ENCODE data around the gene NR4A1. TPM values are rescaled to one million over a fixed set of nuclear protein-coding genes. Genes with fewer than 3 reads are reported as not detected.

Gene NR4A1
- total RNA-seq, 1 donor from 2014 or later, result 58.9 TPM

DNA sequence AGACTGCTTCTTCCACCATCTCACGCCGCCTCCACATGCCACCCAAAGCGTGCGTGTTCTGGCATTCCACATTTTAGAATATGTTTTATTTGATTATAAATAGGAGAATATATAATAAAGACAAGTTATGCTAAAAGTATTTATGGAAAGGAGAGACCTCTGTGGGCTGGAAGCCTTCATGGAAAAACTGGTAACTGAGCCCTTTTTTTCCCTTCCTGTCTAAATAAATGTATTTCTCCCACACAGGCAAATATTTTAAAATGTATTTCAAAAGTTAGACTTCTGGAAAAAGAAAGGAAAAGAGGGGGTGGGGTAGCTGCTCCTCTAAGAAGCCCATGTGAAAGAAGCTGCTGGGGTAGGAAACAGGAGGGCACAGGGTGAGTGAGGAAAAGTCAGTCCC lies 16.1 kb upstream of the NR4A1 start:
- DNase-seq, result no peak
- intact Hi-C loops (cut with micrococcal nuclease), result no loop called here
- ATAC-seq, result no peak

DNA sequence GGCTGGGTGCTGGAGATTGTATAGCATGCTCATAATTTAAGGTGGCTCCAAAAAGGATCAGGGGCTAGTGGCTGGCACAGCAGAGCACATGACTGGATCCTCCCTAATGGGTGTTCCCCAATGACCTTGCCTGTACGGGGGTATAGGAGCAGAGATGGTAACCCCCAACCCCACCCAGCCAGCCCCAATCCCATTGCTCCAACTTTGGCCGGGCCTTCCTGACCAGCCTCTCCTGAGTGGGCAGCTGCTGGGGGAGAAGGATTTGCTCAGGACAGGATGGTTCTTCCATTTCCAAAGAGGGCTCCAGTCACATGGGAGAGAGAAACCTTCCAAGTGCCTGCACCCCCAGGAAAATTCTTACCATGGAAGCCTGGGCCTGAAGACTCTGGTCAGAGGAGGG lies 15.3 kb upstream of the NR4A1 start:
- intact Hi-C loops (cut with micrococcal nuclease), result no loop called here
- DNase-seq (no peak), ATAC-seq (no peak)

DNA sequence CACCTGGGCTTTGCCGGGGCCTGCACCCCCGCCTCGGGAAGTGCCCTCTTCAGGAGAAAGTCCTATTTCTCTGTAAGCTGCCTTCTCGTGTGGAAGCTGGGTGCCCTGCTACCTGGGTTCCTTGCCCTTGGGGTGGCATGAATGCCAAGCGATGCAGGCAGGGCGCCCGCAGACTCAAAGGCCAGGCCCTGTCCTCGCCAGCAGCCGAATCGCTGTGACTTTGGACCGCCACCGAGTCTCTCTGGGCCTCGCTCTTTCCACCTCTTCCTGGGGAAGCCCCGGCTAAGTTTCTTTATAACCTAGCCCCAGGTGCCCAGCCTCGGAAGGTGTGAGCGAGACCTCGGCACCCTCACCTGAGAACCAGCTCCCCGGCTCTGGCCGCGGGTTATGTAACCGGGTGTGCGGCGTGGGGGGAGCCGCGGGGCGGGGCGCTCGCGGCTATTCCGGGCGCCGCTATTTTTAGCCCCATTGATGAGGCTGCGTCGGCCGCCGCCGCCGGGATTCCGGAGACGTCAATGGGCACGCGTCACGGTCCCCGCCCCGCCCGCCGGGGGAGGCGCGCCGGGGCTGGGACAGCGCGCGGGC lies 14.6 kb upstream of the NR4A1 start:
- peak; percentile 58 for ATAC-seq
- peak; percentile 95 for DNase-seq
- intact Hi-C loops (cut with micrococcal nuclease), result no loop called here

DNA sequence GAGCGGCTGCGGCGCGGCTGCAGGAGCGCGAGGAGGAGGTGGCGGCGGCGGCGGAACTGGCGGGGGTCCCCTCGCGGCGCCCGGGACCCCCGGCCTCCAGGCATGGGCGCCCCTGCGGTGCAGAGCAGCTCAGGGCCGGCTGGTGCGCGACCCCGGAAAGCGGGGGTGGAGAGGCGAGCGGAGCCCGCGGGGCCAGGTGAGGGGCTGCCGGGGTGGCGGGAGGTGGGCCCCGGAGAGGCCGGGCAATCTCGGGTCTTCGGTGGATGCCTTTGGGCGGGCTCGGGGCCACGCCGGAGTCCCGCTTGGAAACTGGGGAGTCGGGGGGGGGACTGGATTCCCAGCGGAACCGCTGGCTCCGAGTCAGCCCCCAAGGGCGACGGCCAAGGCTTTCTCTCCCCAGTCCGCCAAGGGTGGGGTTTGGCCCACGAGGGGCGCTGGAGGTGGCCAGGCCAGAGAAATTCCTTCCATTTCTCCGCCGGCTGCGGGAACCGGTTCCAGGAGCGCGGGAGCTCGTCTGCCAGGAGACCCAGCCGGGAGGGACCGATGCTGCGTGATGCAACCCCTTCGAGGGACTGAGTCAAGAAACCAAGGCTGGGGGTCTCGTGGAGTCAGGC lies 13.9 kb upstream of the NR4A1 start:
- DNase-seq, result peak; percentile 77
- intact Hi-C loops (cut with micrococcal nuclease), result no loop called here

DNA sequence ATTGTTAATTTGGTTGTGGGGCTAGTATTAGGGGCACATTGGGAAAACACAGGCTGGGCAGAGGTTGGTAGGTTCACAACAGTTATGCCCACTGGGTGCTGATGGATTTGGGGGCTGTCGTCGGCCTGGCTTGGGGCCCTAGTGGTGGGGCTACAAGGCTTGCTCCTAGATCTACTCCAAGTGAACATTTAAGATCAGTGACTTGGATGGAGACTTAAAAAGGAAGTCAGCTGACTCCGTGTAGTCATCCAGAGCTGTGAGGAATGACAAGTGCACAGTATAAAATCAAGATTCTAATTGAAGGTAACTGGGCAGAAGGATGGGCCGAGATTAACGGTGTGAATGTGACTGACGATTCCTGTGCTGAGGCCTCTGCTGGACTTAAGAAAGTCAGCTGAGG lies 12.8 kb upstream of the NR4A1 start:
- DNase-seq (no peak), ATAC-seq (no peak)
- intact Hi-C loops (cut with micrococcal nuclease), result no loop called here

More for the DNA sequence above, 13.9 kb upstream of the NR4A1 start:
- no peak for ATAC-seq

DNA sequence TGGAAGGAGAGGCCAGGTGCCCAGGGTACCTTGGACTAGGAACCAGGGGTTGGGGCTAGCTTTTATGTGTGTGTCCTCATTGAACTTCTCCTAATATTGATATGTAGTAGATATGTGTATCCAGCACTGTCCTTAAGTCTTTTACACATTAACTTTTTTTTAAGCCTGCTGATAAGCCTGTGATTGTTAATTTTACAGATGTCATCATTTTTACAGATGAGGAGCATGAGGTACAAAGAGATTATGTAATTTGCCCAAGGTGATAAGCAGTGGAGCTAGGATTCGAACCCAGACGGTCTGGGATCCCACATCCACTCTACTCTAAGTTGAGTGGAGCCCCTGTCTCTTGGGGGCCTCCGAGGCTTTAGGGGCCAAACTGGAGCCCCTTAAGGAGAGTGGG lies 10.2 kb upstream of the NR4A1 start:
- DNase-seq (no peak), ATAC-seq (no peak)
- intact Hi-C loops (cut with micrococcal nuclease), result no loop called here

DNA sequence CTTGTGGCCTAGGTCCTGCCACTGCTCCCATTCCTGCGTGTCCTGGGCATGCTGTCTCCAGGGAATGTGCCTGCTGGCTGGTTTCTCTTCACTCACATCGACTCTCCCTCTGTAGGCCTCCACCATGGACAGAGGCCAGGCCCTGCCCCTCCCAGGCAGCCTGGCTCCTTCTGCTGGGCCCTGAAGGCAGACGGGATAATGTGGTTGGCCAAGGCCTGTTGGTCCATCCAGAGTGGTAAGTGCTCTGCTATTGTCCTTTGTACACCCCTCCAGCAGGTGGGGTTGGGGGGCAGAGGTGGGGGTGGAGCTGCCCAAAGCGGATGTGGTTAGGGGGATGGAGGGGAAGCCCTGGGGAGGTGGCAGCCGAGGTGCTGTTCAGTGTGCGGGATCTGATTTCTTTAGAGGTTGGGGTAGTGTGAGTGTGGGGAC lies 9.5 kb upstream of the NR4A1 start:
- peak; percentile 83 for DNase-seq
- intact Hi-C loops (cut with micrococcal nuclease), result no loop called here
- peak; percentile 30 for ATAC-seq

DNA sequence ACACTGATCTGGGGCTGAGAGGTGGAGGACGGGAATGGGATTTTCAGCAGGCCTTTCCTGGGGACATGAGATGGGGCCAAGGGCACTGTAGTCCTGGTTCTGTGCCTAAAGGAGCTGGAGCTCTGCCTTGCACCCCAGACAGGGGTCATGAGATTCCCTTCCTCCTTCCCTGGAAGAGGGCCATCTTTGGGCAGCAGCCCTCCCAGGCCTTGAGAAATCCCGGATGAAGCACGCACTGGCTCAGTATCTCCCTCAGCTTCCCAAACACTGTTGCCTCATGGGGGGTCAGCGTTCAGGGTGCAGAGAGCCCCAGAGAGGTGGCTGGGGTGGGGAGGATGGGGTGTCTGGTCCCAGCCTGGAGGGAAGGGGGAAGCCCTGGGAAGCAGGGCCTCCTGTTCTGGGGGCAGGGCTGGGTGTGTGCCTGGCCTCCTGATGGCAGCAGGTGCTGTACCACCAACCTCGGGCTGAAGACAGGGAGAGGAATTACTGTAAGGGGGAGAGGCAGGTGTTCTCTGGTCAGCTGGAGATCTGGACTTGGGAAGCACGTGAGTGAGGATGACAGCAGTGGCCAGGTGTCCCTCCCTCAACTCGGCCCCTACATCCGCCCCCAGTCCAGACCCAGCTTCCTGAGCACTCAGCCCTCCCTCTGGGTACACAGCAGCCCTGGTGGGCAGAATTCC lies 8.4 kb upstream of the NR4A1 start:
- ATAC-seq, result no peak
- DNase-seq, result no peak
- intact Hi-C loops (cut with micrococcal nuclease), result no loop called here

DNA sequence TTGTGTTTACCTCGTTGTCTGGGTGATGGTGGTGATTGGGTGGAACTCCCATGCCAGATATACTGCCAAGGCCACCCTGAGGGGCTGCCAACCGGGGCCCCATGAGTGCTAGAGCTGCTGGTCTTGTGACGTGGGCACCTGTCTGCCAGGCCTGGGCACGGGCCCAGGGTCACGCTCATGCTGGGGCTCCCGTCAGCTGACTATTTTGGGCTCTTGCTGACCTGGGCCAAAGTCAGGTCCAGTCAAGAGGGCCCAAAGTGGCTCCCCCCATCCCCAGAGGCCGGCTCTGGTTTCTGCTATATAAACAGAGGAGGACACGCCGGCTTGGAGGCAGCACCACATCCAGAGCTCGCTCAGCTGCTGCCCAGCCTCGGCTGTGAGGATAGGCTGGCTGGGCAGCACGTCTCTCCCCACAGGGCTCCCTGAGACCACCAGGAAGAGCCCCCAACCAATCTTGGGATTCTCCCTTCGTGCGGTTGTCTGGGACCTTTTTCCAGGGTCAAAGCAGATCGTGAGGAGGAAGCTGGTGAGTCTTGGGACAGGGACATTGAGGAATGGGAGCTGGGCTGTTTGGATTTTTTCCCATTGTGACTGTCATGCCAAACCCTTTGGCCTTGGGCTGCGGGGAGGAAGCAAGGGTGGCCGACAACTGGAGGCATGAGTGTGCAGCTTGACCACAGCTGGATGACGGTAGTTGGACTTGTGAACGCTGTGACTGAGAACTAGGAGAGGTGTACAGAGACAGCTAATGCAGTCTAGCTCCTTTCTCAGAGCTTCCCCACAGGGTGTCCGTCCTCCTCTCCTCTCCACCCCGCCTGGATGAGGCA lies 7.6 kb upstream of the NR4A1 start:
- DNase-seq, result peak; percentile 92
- peak; percentile 77 for ATAC-seq
- intact Hi-C loops (cut with micrococcal nuclease), result no loop called here

DNA sequence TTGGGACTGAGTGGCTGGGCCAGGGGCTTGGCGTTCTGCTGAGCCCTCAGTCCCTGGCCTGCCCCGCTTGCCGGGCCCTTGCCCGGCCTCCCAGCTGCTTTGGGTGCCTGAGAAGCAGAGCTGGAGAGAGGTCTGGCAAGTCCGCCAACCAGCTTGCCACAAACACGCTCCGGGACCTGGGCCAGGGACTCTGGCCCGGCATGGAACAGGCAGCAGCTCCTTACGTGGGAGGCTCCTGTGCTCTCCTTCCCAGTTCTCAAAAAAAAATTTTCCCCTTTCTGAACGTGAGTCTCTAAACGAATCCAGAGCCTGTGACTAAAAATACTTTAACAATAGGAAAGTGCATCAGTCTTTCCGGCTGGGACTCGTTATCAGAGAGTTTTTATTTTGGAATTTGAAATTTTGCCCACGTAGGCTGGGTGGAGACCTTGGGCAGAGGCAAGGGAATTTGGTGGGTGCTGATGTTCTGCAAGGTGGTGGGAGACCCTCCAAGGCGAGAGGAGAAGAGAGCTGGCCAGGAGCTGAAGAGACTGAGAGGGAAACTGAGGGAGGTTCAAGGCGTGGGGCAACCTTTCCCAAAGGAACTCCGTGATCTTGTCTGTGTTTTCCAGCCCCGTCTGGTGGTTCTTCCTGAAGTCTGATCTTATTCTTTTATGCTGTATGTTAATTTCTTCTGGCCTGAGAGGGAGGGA lies 6.8 kb upstream of the NR4A1 start:
- DNase-seq, result peak; percentile 93
- peak; percentile 78 for ATAC-seq
- intact Hi-C loops (cut with micrococcal nuclease), result no loop called here

DNA sequence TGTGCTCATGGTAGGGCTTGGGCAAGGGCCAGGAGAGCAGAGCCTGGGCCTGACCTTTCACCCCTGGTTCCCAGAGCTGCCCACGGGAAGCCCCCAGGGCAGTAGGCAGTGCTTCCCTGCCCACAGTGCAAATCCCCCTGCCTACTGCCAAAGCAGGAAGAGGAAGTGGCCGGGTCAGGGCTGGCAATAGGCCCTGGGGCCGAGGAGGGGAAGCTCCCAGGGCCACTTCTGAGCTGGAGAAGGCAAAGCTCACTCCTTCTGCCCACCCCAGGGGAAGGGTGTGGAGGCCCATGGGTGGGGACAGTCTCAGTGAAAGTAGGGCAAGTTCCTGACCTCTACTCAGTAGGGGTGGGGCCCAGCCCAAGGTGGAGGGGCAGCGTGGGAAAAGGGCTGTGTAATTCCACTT lies 5.4 kb upstream of the NR4A1 start:
- ATAC-seq, result no peak
- peak; percentile 68 for DNase-seq

DNA sequence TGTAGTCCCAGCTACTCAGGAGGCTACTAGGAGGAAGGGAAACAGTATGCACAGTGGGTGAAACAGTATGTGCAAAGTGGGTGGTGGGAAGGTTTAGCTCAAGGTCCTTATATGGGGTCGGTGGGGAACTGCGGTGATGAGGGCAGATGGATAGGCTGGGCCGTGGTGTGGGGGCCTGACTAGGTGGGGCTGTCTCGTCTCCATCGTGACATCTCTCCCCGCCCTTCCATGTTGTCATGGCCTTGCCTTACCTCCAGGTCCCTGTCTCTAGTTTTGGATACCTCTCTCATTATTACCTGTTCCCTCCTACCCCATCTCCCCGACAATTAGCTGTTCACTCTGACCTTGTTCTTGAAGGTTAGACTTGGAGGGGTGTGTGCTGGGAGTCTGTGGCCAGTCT lies 4.4 kb upstream of the NR4A1 start:
- no peak for ATAC-seq
- no peak for DNase-seq
- intact Hi-C loops (cut with micrococcal nuclease), result no loop called here

More for the DNA sequence above, 5.4 kb upstream of the NR4A1 start:
- intact Hi-C loops (cut with micrococcal nuclease), result no loop called here

DNA sequence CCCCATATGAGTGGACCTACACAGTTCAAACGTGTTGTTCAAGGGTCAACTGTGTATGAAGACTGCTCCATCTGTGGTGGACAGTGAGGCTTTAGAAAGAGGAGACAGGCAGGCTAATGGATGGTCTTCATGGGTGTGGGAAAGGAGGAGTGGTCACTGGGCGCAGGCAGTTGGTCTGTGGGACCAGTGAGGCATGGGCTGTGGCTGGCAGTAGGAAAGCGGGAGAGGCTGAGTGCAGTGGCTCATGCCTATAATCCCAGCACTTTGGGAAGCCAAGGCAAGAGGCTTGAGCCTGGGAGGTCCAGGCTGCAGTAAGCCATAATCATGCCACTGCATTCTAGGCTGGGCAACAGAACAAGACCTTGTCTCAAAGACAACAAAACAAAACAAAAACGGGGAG lies 2.0 kb upstream of the NR4A1 start:
- no peak for ATAC-seq
- DNase-seq, result no peak
- intact Hi-C loops (cut with micrococcal nuclease), result no loop called here

DNA sequence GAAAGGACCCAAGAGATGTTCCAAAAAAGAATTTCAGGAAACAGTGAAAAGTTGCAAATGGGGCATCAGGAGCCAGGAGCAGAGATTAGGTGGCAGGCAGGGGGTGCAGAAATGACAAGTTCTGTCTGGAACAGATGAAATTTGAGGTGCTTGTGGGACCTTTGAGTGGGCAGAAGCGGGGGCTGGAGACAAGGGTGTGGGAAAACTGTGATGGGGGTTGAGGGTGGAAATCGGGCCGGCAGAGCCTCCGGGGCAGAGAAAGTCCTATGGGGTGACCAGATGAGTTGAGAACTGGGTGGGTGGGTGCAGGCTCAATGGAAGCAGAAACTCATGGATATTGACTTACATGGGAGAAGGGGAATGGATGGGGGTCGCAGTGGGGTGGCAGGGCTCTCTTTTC lies 1.6 kb upstream of the NR4A1 start:
- DNase-seq (no peak), ATAC-seq (no peak)
- intact Hi-C loops (cut with micrococcal nuclease), result no loop called here

DNA sequence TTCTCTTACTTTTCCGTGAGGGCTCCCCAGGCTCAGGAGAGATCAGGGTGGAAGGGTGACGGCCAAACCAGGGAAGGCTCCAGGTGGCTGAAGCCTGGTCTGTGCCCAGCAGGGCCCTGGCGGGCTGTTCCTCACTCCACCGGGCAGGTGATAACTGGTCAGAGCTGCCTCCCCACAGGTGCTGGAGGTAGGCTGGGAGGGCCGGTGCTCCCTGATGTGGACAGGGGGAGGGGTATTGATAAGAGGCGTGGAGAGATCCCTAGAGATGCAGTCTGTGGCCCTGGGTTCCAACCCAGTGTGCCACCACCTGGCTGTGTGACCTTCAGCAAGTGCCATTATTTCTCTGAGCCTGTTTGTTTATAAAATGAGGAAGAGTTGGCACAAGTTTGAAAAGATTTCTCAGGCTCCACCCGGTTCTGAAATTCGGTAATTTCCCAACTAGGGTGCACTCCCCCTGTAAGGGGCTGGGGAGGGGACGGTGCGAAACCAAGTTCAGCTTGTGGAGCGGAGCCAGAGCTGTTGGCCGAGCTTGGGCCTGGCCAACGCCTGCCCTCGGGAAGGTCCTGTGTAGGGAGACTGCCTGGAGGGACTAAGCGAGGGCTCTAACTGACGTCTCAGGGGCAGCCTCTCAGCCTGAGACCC lies 1.0 kb upstream of the NR4A1 start:
- DNase-seq, result no peak
- ATAC-seq, result no peak
- intact Hi-C loops (cut with micrococcal nuclease), result no loop called here

DNA sequence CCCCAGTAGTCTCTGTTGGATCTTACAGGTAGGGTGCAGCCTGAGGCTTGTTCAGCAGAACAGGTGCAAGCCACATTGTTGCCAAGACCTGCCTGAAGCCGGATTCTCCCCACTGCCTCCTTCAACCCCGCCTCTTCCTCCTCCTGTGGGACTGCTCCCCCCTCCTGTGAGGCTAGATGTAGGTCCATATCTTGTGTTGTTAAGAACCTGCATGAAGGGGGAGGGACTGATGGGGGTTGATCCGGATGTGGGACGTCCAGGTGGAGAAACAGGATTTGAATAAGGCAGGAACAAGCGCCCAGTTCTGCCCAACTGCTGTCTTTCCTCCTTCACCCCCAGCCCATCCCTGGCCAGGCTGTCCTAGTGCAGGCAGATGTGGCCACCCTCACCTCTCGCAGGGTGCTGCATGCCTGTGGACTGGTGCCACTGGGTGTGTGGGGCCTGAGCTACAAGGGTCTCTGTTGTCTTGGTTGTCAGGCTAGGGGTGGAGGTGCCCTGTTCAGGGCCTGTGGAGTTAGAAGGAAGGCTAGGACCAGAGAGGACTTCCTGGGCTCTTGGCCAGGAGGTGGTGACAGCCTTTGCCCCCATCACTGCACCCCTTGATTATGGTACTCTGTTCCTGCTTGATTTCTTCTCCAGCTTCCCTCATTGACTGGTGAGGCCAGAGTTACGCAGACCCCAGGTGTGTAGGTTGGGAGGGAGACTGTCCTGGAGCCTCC lies 1.4 kb downstream of the NR4A1 start:
- ATAC-seq, result no peak
- DNase-seq, result no peak
- intact Hi-C loops (cut with micrococcal nuclease), result no loop called here

DNA sequence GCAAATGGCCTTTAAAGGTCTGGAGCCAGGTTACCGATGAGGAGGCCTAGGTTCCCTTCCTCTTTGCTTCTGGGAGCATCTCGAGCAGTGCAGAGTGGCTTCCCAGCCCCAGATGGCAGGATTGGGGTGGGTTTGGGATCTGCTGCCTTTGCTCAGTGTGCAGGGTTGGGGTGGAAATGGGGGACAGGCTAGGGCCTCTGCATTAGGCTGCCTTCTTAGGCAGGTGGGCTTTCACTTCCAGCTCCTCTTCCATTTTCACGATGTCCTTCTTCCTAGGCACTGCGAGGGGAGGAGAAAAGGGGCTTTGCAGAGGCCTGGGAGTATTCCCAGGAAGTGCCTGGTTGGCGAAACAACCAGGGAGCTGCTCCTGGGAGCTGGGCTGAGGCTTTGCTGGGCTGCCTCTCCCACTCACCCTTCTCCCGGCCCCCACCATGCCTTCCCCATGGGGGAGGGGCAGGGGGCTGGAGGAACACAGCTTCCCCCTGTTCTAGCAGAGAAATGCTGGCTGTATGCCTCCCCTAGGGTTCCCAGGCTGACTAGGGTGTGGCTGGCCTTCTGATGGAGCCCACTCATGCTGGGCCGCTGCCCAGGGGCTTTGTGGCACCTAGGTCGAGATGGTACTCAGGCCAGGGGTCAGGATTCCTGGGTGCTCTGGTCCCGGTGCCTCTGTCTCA lies 2.4 kb downstream of the NR4A1 start:
- DNase-seq, result no peak
- intact Hi-C loops (cut with micrococcal nuclease), result no loop called here
- no peak for ATAC-seq

Data from left ventricle myocardium superior (tissue), 1 donor.